HEK293 (cell line): Measurements from ENCODE around the gene DIS3L2.

ENCODE experiments used
- CTCF ChIA-PET: fragments of 350-600 bp; formaldehyde crosslinking; extraction: SDS; loops from one replicate; lab custom pipeline; 2021; ENCODE audit warnings: antibody characterized with exemption; lab: Yijun Ruan, JAX
- POLR2A ChIA-PET: fragments of 300-600 bp; formaldehyde crosslinking; extraction: SDS; loops from one replicate; lab custom pipeline; 2020; ENCODE audit warnings: antibody characterized with exemption, inconsistent platforms; lab: Yijun Ruan, JAX
- H3K27ac ChIP-seq: fragments of 200-500 bp; sonication (Bioruptor generic); 2 replicates; pipeline ENCODE4 v1.5.1; 2014; ENCODE audit warnings: low read depth, low read length, control low read depth, inconsistent platforms; ENCODE audit errors: extremely low read depth
- H3K36me3 ChIP-seq, 2 experiments: fragments of 200-500 bp in 1 of 2; sonication (Bioruptor generic) in 1 of 2; 1 replicate in 1 of 2; 2 replicates in 1 of 2; pipeline ENCODE4 v1.5.1; 2014 to 2017; ENCODE audit warnings: inconsistent platforms in 2 of 2, low read length in 2 of 2; ENCODE audit not compliant: control insufficient read depth in 2 of 2, insufficient read depth in 1 of 2
- H3K4me1 ChIP-seq: fragments of 200-500 bp; sonication (Bioruptor generic); 2 replicates; pipeline ENCODE4 v1.5.1; 2014; ENCODE audit warnings: mild to moderate bottlenecking, low read length, inconsistent platforms; ENCODE audit not compliant: control insufficient read depth, insufficient read depth
- H3K4me3 ChIP-seq: 2 replicates; pipeline ENCODE4 v1.5.1; 2011; ENCODE audit warnings: low read depth, mild to moderate bottlenecking, control low read depth, low read length, moderate library complexity
- H3K9me3 ChIP-seq: fragments of 200-500 bp; sonication (Bioruptor generic); 2 replicates; pipeline ENCODE4 v1.5.1; 2014; ENCODE audit warnings: low read depth, low read length, inconsistent platforms; ENCODE audit not compliant: control insufficient read depth, insufficient read depth
- FEZF1 ChIP-seq: fragments of 450-650 bp; formaldehyde crosslinking; IDR thresholded peaks from 2 replicates; pipeline ENCODE4 v1.5.1; 2016; ENCODE audit warnings: missing biosample characterization, missing genetic modification characterization
- KLF17 ChIP-seq: fragments of 450-650 bp; formaldehyde crosslinking; IDR thresholded peaks from 2 replicates; pipeline ENCODE4 v1.5.1; 2016; ENCODE audit warnings: missing biosample characterization, missing genetic modification characterization
- PRDM1 ChIP-seq: fragments of 450-650 bp; formaldehyde crosslinking; IDR thresholded peaks from 2 replicates; pipeline ENCODE4; 2016; ENCODE audit warnings: missing biosample characterization, missing genetic modification characterization
- WT1 ChIP-seq: fragments of 450-650 bp; formaldehyde crosslinking; IDR thresholded peaks from 2 replicates; pipeline ENCODE4 v1.5.1; 2016; ENCODE audit warnings: missing biosample characterization, missing genetic modification characterization
- ZBTB49 ChIP-seq: fragments of 450-650 bp; formaldehyde crosslinking; IDR thresholded peaks from 2 replicates; pipeline ENCODE4 v1.5.1; 2016; ENCODE audit warnings: missing biosample characterization, missing genetic modification characterization, low read depth
- ZEB2 ChIP-seq: fragments of 450-650 bp; formaldehyde crosslinking; IDR thresholded peaks from 2 replicates; pipeline ENCODE4 v1.5.1; 2016; ENCODE audit warnings: missing biosample characterization, missing genetic modification characterization
- ZFHX2 ChIP-seq: fragments of 450-650 bp; formaldehyde crosslinking; conservative IDR thresholded peaks from 2 replicates; pipeline ENCODE4 v1.5.1; 2016; ENCODE audit warnings: missing biosample characterization, missing genetic modification characterization
- ZNF112 ChIP-seq: fragments of 450-650 bp; formaldehyde crosslinking; IDR thresholded peaks from 2 replicates; pipeline ENCODE4 v1.5.0; 2017; ENCODE audit warnings: missing biosample characterization, missing genetic modification characterization
- ZNF155 ChIP-seq: fragments of 450-650 bp; formaldehyde crosslinking; IDR thresholded peaks from 2 replicates; pipeline ENCODE4 v1.5.1; 2016; ENCODE audit warnings: missing biosample characterization, missing genetic modification characterization
- ZNF211 ChIP-seq: fragments of 450-650 bp; formaldehyde crosslinking; IDR thresholded peaks from 2 replicates; pipeline ENCODE4 v1.5.1; 2016; ENCODE audit warnings: low read depth, missing biosample characterization, missing genetic modification characterization
- ZNF223 ChIP-seq: fragments of 450-650 bp; formaldehyde crosslinking; IDR thresholded peaks from 2 replicates; pipeline ENCODE4 v1.5.1; 2016; ENCODE audit warnings: missing biosample characterization, missing genetic modification characterization
- ZNF24 ChIP-seq: fragments of 450-650 bp; formaldehyde crosslinking; IDR thresholded peaks from 2 replicates; pipeline ENCODE4 v1.5.1; 2016; ENCODE audit warnings: missing biosample characterization, missing genetic modification characterization
- ZNF266 ChIP-seq: fragments of 450-650 bp; formaldehyde crosslinking; IDR thresholded peaks from 2 replicates; pipeline ENCODE4 v1.5.1; 2016; ENCODE audit warnings: missing biosample characterization, missing genetic modification characterization, low read depth
- ZNF280C ChIP-seq: fragments of 450-650 bp; formaldehyde crosslinking; IDR thresholded peaks from 2 replicates; pipeline ENCODE4 v1.5.1; 2016; ENCODE audit warnings: missing biosample characterization, missing genetic modification characterization
- ZNF302 ChIP-seq: fragments of 450-650 bp; formaldehyde crosslinking; IDR thresholded peaks from 2 replicates; pipeline ENCODE4 v1.5.1; 2016; ENCODE audit warnings: missing biosample characterization, missing genetic modification characterization, low read depth
- ZNF362 ChIP-seq: fragments of 450-650 bp; formaldehyde crosslinking; IDR thresholded peaks from 2 replicates; pipeline ENCODE4 v1.5.1; 2016; ENCODE audit warnings: missing biosample characterization, missing genetic modification characterization
- ZNF433 ChIP-seq: fragments of 450-650 bp; formaldehyde crosslinking; IDR thresholded peaks from 2 replicates; pipeline ENCODE4 v1.5.1; 2016; ENCODE audit warnings: missing biosample characterization, missing genetic modification characterization, low read depth
- ZNF488 ChIP-seq: fragments of 450-650 bp; formaldehyde crosslinking; IDR thresholded peaks from 2 replicates; pipeline ENCODE4 v1.5.1; 2016; ENCODE audit warnings: missing biosample characterization, missing genetic modification characterization
- ZNF501 ChIP-seq: fragments of 450-650 bp; formaldehyde crosslinking; IDR thresholded peaks from 2 replicates; pipeline ENCODE4 v1.5.1; 2016; ENCODE audit warnings: missing biosample characterization, missing genetic modification characterization
- ZNF510 ChIP-seq: fragments of 450-650 bp; formaldehyde crosslinking; IDR thresholded peaks from 2 replicates; pipeline ENCODE4 v1.5.1; 2018; ENCODE audit warnings: mild to moderate bottlenecking, missing genetic modification characterization, missing biosample characterization; ENCODE audit not compliant: insufficient replicate concordance
- ZNF561 ChIP-seq: fragments of 450-650 bp; IDR thresholded peaks from 2 replicates; pipeline ENCODE4 v1.5.1; 2018; ENCODE audit warnings: missing biosample characterization, missing genetic modification characterization, borderline replicate concordance
- ZNF623 ChIP-seq: fragments of 450-650 bp; formaldehyde crosslinking; IDR thresholded peaks from 2 replicates; pipeline ENCODE4 v1.5.1; 2016; ENCODE audit warnings: missing biosample characterization, missing genetic modification characterization
- ZNF670 ChIP-seq: fragments of 450-650 bp; formaldehyde crosslinking; IDR thresholded peaks from 2 replicates; pipeline ENCODE4 v1.5.1; 2016; ENCODE audit warnings: missing biosample characterization, missing genetic modification characterization, low read depth
- ZNF777 ChIP-seq: fragments of 450-650 bp; formaldehyde crosslinking; IDR thresholded peaks from 2 replicates; pipeline ENCODE4 v1.5.1; 2017; ENCODE audit warnings: missing biosample characterization, missing genetic modification characterization, borderline replicate concordance

Gene DIS3L2

GRCh38 chr2:232142502-232142901, 181.0 kb downstream of the DIS3L2 start:
- TF ChIP-seq ZNF623, result no peak
- CTCF ChIA-PET, result interaction anchor here (0.6 to 5.2 kb wide), 15 partner anchors 11 to 288 kb away, joined by 3 to 85 read pairs (median 4); partner anchors contain the start of gene NPPC

GRCh38 chr2:232146294-232146693, 184.8 kb downstream of the DIS3L2 start:
- ChIA-PET POLR2A (no interaction called here), CTCF (interaction anchor here (0.6 to 1.9 kb wide), 5 partner anchors 147 to 279 kb away, joined by 3 to 9 read pairs (median 4); partner anchors contain the start of gene NPPC)
- no peaks in the 10 kb centered on the region for H3K4me1 ChIP-seq
- H3K9me3 ChIP-seq, result no peaks in the 10 kb centered on the region
- no peak overlapping the region for H3K27ac ChIP-seq
- TF ChIP-seq ZNF777 (tag by site-specific recombination) (no peak), FEZF1 (tag by site-specific recombination) (no peak), WT1 (tag by site-specific recombination) (no peak), ZNF211 (no peak), ZNF112 (no peak), ZNF670 (tag by site-specific recombination) (no peak), ZNF561 (tag by site-specific recombination) (no peak), ZNF266 (tag by site-specific recombination) (no peak), KLF17 (tag by site-specific recombination) (no peak), ZNF24 (tag by site-specific recombination) (no peak), ZNF501 (tag by site-specific recombination) (no peak)
- H3K4me3 ChIP-seq, result no peak overlapping the region
- no peaks in the 10 kb centered on the region for H3K36me3 ChIP-seq

More at GRCh38 chr2:232142502-232142901, 181.0 kb downstream of the DIS3L2 start:
- POLR2A ChIA-PET, result interaction anchor here (1.0 kb wide), 1 partner anchor 217 kb away, joined by 4 read pairs; no protein-coding TSS in a partner anchor
- Histone ChIP-seq H3K4me1 (no peaks in the 10 kb centered on the region), H3K36me3 (no peaks in the 10 kb centered on the region), H3K27ac (no peak overlapping the region), H3K9me3 (no peaks in the 10 kb centered on the region), H3K4me3 (no peak overlapping the region)

GRCh38 chr2:232147440-232148077, 186.0 kb downstream of the DIS3L2 start:
- H3K9me3 ChIP-seq, result no peaks in the 10 kb centered on the region
- no peaks in the 10 kb centered on the region for H3K36me3 ChIP-seq
- no peaks in the 10 kb centered on the region for H3K4me1 ChIP-seq
- CTCF ChIA-PET, result interaction anchor here (1.9 kb wide), 1 partner anchor 247 kb away, joined by 9 read pairs; no protein-coding TSS in a partner anchor
- POLR2A ChIA-PET, result no interaction called here
- no peak overlapping the region for H3K4me3 ChIP-seq
- H3K27ac ChIP-seq, result no peak overlapping the region
- TF ChIP-seq ZNF510 (tag by site-specific recombination), result no peak
- no peak for TF ChIP-seq ZNF433 (tag by site-specific recombination)
- TF ChIP-seq ZNF223 (tag by site-specific recombination), result no peak
- TF ChIP-seq ZEB2 (tag by site-specific recombination), result no peak
- TF ChIP-seq PRDM1 (tag by site-specific recombination), result no peak
- TF ChIP-seq ZNF362 (tag by site-specific recombination), result no peak
- no peak for TF ChIP-seq ZNF280C (tag by site-specific recombination)
- TF ChIP-seq ZNF266 (tag by site-specific recombination), result no peak
- no peak for TF ChIP-seq ZBTB49 (tag by site-specific recombination)
- no peak for TF ChIP-seq ZNF488
- TF ChIP-seq ZFHX2 (tag by site-specific recombination), result no peak
- TF ChIP-seq ZNF302, result no peak
- no peak for TF ChIP-seq ZNF211
- TF ChIP-seq ZNF155 (tag by site-specific recombination), result no peak
